GM19372 (cell line): ENCODE results near the gene SARDH.

Source experiments
- ATAC-seq: cut with Tn5 transposase; IDR thresholded peaks from one replicate; pipeline ENCODE4 v1.9.1; 2021; ENCODE audit warnings: mild to moderate bottlenecking, low read depth, moderate library complexity; ENCODE audit not compliant: unreplicated experiment

Gene SARDH

GRCh38 chr9:133690081-133690561 lies 48.0 kb downstream of the SARDH start:
- ATAC-seq: no peak

GRCh38 chr9:133689151-133689763 lies 48.9 kb downstream of the SARDH start:
- no peak for ATAC-seq

GRCh38 chr9:133687856-133688761 lies 50.0 kb downstream of the SARDH start:
- ATAC-seq: no peak

- ATAC-seq: no peak
Observed at GRCh38 chr9:133686642-133687575, 51.2 kb downstream of the SARDH start.

- no peak for ATAC-seq
Observed at GRCh38 chr9:133685653-133686609, 52.2 kb downstream of the SARDH start.

GRCh38 chr9:133684936-133685361 lies 53.2 kb downstream of the SARDH start:
- no peak for ATAC-seq

GRCh38 chr9:133684121-133684935 lies 53.8 kb downstream of the SARDH start:
- ATAC-seq: no peak

GRCh38 chr9:133683586-133684120 lies 54.5 kb downstream of the SARDH start:
- ATAC-seq: no peak

- no peak for ATAC-seq
Observed at GRCh38 chr9:133682818-133683585, 55.1 kb downstream of the SARDH start.

- ATAC-seq: no peak
Observed at GRCh38 chr9:133681658-133682306, 56.4 kb downstream of the SARDH start.

GRCh38 chr9:133680976-133681657 lies 57.0 kb downstream of the SARDH start:
- no peak for ATAC-seq

GRCh38 chr9:133680250-133680975 lies 57.7 kb downstream of the SARDH start:
- ATAC-seq: no peak

- no peak for ATAC-seq
Observed at GRCh38 chr9:133679466-133680061, 58.6 kb downstream of the SARDH start.

- ATAC-seq: no peak
Observed at GRCh38 chr9:133679056-133679455, 59.1 kb downstream of the SARDH start.

GRCh38 chr9:133677126-133678010 lies 60.8 kb downstream of the SARDH start:
- no peak for ATAC-seq
